CD14-positive monocyte (primary cell): ENCODE data around the gene SLC44A4. TPM values are rescaled to one million over a fixed set of nuclear protein-coding genes. Genes with fewer than 3 reads are reported as not detected.
"Not testable (repeated sequence)": the region's sequence is repeated elsewhere in the genome, so short reads cannot be mapped to it uniquely, and the experiment has no call there.

Experiments
- DNase-seq, 3 donors: peaks; one replicate each; pipeline ENCODE4 v3.0.0-alpha.2; 2011 to 2022
- H2AFZ ChIP-seq: 2 replicates; pipeline ENCODE4 v1.6.0; 2012; ENCODE audit warnings: mild to moderate bottlenecking, low read depth, low read length, inconsistent platforms; ENCODE audit not compliant: insufficient read depth, poor library complexity, severe bottlenecking
- H3K27ac ChIP-seq, 2 donors: 1 replicate in 1 of 2; 2 replicates in 1 of 2; pipeline ENCODE4 v1.5.1; 2012 to 2013; ENCODE audit warnings: low read length in 2 of 2, control low read depth in 1 of 2, inconsistent platforms in 1 of 2, low read depth in 1 of 2, mild to moderate bottlenecking in 1 of 2
- H3K27me3 ChIP-seq, 2 donors: one replicate each; pipeline versions ENCODE4 v1.6.0 to v1.6.1; 2011 to 2013; ENCODE audit warnings: low read length in 2 of 2; ENCODE audit not compliant: control insufficient read depth in 2 of 2, insufficient read depth in 2 of 2
- H3K36me3 ChIP-seq, 2 donors: replicated peaks in 1 of 2; 1 replicate in 1 of 2; 2 replicates in 1 of 2; pipeline versions ENCODE4 v1.5.1 to v1.6.1; 2012 to 2013; ENCODE audit warnings: low read length in 2 of 2, control low read depth in 1 of 2, inconsistent platforms in 1 of 2, mild to moderate bottlenecking in 1 of 2; ENCODE audit not compliant: insufficient read depth in 2 of 2, control insufficient read depth in 1 of 2
- H3K4me1 ChIP-seq, 2 donors: 1 replicate in 1 of 2; 2 replicates in 1 of 2; pipeline versions ENCODE4 v1.5.1 to v1.6.1; 2012 to 2013; ENCODE audit warnings: low read length in 2 of 2, control low read depth in 1 of 2, inconsistent platforms in 1 of 2, mild to moderate bottlenecking in 1 of 2, moderate library complexity in 1 of 2; ENCODE audit not compliant: insufficient read depth in 2 of 2, control insufficient read depth in 1 of 2
- H3K4me2 ChIP-seq: replicated peaks from 2 replicates; pipeline ENCODE3; 2012; ENCODE audit warnings: low read length, moderate library complexity, mild to moderate bottlenecking; ENCODE audit not compliant: poor library complexity, severe bottlenecking; ENCODE audit errors: extremely low read depth
- H3K4me3 ChIP-seq, 3 experiments: fragments of 200-600 bp in 1 of 3; sonication (generic) in 1 of 3; replicated peaks in 1 of 3; 1 replicate in 2 of 3; 2 replicates in 1 of 3; pipeline ENCODE4 v1.5.1; 2011 to 2013; ENCODE audit warnings: low read length in 3 of 3, mild to moderate bottlenecking in 3 of 3, control low read depth in 2 of 3, low read depth in 2 of 3, inconsistent platforms in 1 of 3, moderate library complexity in 1 of 3
- H3K79me2 ChIP-seq: 2 replicates; pipeline ENCODE4 v1.6.0; 2012; ENCODE audit warnings: mild to moderate bottlenecking, control low read depth, inconsistent platforms, low read length, moderate library complexity; ENCODE audit not compliant: insufficient read depth
- H3K9ac ChIP-seq: 2 replicates; pipeline ENCODE4 v1.6.0; 2017; ENCODE audit warnings: low read length, mild to moderate bottlenecking; ENCODE audit not compliant: insufficient read depth, poor library complexity, severe bottlenecking
- H3K9me3 ChIP-seq, 2 donors: replicated peaks in 1 of 2; 1 replicate in 1 of 2; 2 replicates in 1 of 2; pipeline versions ENCODE4 v1.5.1 to v1.6.1; 2012 to 2013; ENCODE audit warnings: low read length in 2 of 2, control low read depth in 1 of 2; ENCODE audit not compliant: control insufficient read depth in 1 of 2, insufficient read depth in 1 of 2
- H4K20me1 ChIP-seq: 2 replicates; pipeline ENCODE4 v1.6.0; 2012; ENCODE audit warnings: mild to moderate bottlenecking, low read length, control low read depth, moderate library complexity; ENCODE audit not compliant: insufficient read depth
- H3K27ac Mint-ChIP-seq, 7 donors: one replicate each; pipeline ENCODE4 v1.8.0; 2020; ENCODE audit warnings: mild to moderate bottlenecking in 7 of 7, mixed read lengths in 7 of 7, moderate library complexity in 6 of 7, inconsistent platforms in 2 of 7
- H3K27me3 Mint-ChIP-seq, 3 donors: one replicate each; pipeline ENCODE4 v1.8.0; 2021 to 2022; ENCODE audit warnings: low read depth in 3 of 3, mild to moderate bottlenecking in 3 of 3, mixed read lengths in 3 of 3, moderate library complexity in 3 of 3, inconsistent platforms in 1 of 3
- H3K36me3 Mint-ChIP-seq, 2 donors: one replicate each; pipeline ENCODE4 v1.8.0; 2020; ENCODE audit warnings: mixed read lengths in 2 of 2, inconsistent platforms in 1 of 2, mild to moderate bottlenecking in 1 of 2
- H3K4me1 Mint-ChIP-seq: one replicate; pipeline ENCODE4 v1.8.0; 2020; ENCODE audit warnings: mild to moderate bottlenecking, mixed read lengths
- H3K4me3 Mint-ChIP-seq, 2 donors: one replicate each; pipeline ENCODE4 v1.8.0; 2020; ENCODE audit warnings: mild to moderate bottlenecking in 2 of 2, mixed read lengths in 2 of 2, moderate library complexity in 1 of 2
- H3K9me3 Mint-ChIP-seq, 7 donors: one replicate each; pipeline ENCODE4 v1.8.0; 2020 to 2022; ENCODE audit warnings: mixed read lengths in 7 of 7, mild to moderate bottlenecking in 6 of 7, moderate library complexity in 6 of 7, inconsistent platforms in 2 of 7
- WGBS: methylation state at CpG from one replicate; pipeline ENCODE4 v1.1.5; 2013; ENCODE audit warnings: missing lambda C conversion rate; ENCODE audit not compliant: insufficient coverage; 5-methylcytosine and 5-hydroxymethylcytosine counted together
- intact Hi-C, 2 donors: fragments of 100-400 bp; cut with micrococcal nuclease; formaldehyde crosslinking; loops; one replicate each; pipeline versions ENCODE4 v1.15.0 to v1.15.1; 2023
- polyA plus RNA-seq, 3 donors: library from polyadenylated mRNA; depleted of rRNA in 1 of 3; unstranded in 2 of 3; stranded (reverse) in 1 of 3; fragments of 300-500 nt in 2 of 3; fragments of >200 nt in 1 of 3; fragmentation: Illumina TruSeq in 2 of 3; gene quantifications; 1 replicate in 2 of 3; 2 replicates in 1 of 3; pipeline ENCODE4 v1.2.3, GENCODE V29; 2012 to 2021
- TF ChIP-seq, protein P1 (sequence below): fragments of 200-600 bp; IDR thresholded peaks from one replicate; pipeline ENCODE4 v1.8.0; 2022; ENCODE audit warnings: antibody characterized with exemption, mild to moderate bottlenecking

SLC44A4 gene
- polyA plus RNA-seq, 3 donors, result 0.09 TPM; not detected in 2

DNA sequence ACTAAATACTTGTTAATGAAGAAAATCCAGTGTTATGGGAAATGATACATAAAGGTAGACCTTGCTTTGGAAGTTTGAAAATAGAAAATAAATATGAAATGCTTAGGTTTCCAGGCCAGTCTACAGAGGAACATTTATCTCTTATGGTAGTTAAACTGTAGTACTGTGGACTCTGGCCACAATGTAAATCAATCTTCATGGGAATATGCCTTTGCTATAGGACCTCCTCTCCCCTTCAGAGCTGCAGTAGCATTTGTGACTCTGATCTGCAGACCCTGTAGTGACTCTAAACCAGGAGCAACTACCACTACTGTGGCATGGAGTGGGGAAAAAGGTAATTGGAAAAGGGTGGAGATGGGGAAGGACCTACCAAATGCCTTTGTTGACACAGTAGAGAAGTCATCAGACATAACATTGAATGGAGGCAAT lies 58.9 kb downstream of the SLC44A4 start:
- H3K27me3 Mint-ChIP-seq, result peaks cover 0 to 4% (median 0%) of the 10 kb centered on the region in 3 donors
- peaks cover 59% of the 10 kb centered on the region for H3K4me1 Mint-ChIP-seq
- Histone ChIP-seq H3K27me3 (no peaks in the 10 kb centered on the region), H2AFZ (no peak overlapping the region), H3K9ac (no peak overlapping the region), H4K20me1 (no peaks in the 10 kb centered on the region), H3K4me2 (no peak overlapping the region), H3K27ac (no peak overlapping the region), H3K4me1 (peaks cover 60 to 75% of the 10 kb centered on the region in 2 donors), H3K79me2 (peaks cover 52% of the 10 kb centered on the region), H3K4me3 (no peak overlapping the region), H3K36me3 (no peaks in the 10 kb centered on the region), H3K9me3 (no peaks in the 10 kb centered on the region)
- intact Hi-C loops, result no loop called here
- TF ChIP-seq, protein P1, sequence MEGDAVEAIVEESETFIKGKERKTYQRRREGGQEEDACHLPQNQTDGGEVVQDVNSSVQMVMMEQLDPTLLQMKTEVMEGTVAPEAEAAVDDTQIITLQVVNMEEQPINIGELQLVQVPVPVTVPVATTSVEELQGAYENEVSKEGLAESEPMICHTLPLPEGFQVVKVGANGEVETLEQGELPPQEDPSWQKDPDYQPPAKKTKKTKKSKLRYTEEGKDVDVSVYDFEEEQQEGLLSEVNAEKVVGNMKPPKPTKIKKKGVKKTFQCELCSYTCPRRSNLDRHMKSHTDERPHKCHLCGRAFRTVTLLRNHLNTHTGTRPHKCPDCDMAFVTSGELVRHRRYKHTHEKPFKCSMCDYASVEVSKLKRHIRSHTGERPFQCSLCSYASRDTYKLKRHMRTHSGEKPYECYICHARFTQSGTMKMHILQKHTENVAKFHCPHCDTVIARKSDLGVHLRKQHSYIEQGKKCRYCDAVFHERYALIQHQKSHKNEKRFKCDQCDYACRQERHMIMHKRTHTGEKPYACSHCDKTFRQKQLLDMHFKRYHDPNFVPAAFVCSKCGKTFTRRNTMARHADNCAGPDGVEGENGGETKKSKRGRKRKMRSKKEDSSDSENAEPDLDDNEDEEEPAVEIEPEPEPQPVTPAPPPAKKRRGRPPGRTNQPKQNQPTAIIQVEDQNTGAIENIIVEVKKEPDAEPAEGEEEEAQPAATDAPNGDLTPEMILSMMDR, result no peak
- peak overlapping the region in 1 of 2 donors; percentile 13 for H3K4me3 Mint-ChIP-seq
- H3K9me3 Mint-ChIP-seq, result peaks cover 0 to 2% (median 0%) of the 10 kb centered on the region in 7 donors
- no peak for DNase-seq
- H3K36me3 Mint-ChIP-seq, result peaks cover 0 to 8% of the 10 kb centered on the region in 2 donors
- H3K27ac Mint-ChIP-seq, result peak overlapping the region in 5 of 7 donors; percentile 37 to 66 (median 63)

DNA sequence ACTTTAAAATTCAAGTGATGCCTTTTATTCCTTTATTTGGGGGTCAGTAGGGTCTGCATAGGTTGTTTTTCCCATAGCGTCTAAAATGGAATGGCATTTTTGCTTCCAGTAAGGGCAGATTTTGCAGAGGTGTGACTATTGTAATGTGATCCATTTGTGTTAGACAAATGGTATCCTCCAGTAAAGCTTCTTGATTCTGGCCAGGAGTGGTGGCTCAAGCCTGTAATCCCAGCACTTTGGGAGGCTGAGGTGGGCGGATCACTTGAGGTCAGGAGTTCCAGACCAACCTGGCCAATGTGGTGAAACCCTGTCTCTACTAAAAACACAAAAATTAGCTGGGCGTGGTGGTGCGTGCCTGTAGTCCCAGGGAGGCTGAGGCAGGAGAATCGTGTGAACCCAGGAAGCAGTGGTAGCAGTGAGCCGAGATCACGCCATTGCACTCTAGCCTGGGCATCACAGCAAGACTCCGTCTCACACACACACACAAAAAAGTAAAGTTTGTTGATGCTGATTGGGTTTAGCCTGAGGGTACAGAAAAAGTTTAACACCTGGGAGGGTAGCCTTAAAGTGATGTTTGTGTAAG lies 60.8 kb downstream of the SLC44A4 start:
- H3K27me3 ChIP-seq, DNase-seq, intact Hi-C loops, H4K20me1 ChIP-seq, H3K36me3 ChIP-seq, H3K9me3 ChIP-seq, H3K36me3 Mint-ChIP-seq, H3K9me3 Mint-ChIP-seq, H3K27me3 Mint-ChIP-seq: not testable (repeated sequence)
- H3K9ac ChIP-seq, result peak overlapping the region; percentile 64
- H3K4me1 Mint-ChIP-seq, result peaks cover 61% of the 10 kb centered on the region
- peak overlapping the region; percentile 61 to 89 (median 86) for H3K4me3 ChIP-seq
- peaks cover 55 to 72% of the 10 kb centered on the region in 2 donors for H3K4me1 ChIP-seq
- WGBS, result 0% methylated on average over 1 of the region's 8 CpGs
- peak overlapping the region; percentile 77 to 90 (median 87) for H3K27ac Mint-ChIP-seq
- peak overlapping the region; percentile 48 for H2AFZ ChIP-seq
- peak overlapping the region; percentile 76 for H3K4me2 ChIP-seq
- H3K27ac ChIP-seq, result peak overlapping the region; percentile 66 to 77
- peaks cover 60% of the 10 kb centered on the region for H3K79me2 ChIP-seq
- peak overlapping the region; percentile 82 to 92 for H3K4me3 Mint-ChIP-seq

- intact Hi-C loops, result not testable (repeated sequence)
These were observed 61.5 kb downstream of the SLC44A4 start for GRCh38 chr6:31817133-31817928.

More at GRCh38 chr6:31817133-31817928, 61.5 kb downstream of the SLC44A4 start:
- DNase-seq, result peak in 2 of 3 donors; percentile 44 to 50
- H3K27me3 ChIP-seq, H3K9me3 Mint-ChIP-seq, H4K20me1 ChIP-seq, H3K27me3 Mint-ChIP-seq, H3K36me3 ChIP-seq, H3K9me3 ChIP-seq: not testable (repeated sequence)
- Histone ChIP-seq H3K4me1 (peaks cover 54 to 72% of the 10 kb centered on the region in 2 donors), H3K27ac (peak overlapping the region; percentile 66 to 77), H3K4me2 (peak overlapping the region; percentile 76), H3K4me3 (peak overlapping the region; percentile 61 to 89 (median 86)), H3K79me2 (peaks cover 65% of the 10 kb centered on the region), H2AFZ (peak overlapping the region; percentile 48), H3K9ac (peak overlapping the region; percentile 64)
- Mint-ChIP-seq H3K4me1 (peaks cover 61% of the 10 kb centered on the region), H3K36me3 (peaks cover 0 to 12% of the 10 kb centered on the region in 2 donors), H3K27ac (peak overlapping the region; percentile 77 to 90 (median 87)), H3K4me3 (peak overlapping the region; percentile 82 to 92)
- 1% methylated on average over 8 of the region's 37 CpGs for WGBS
